Measurements from ENCODE around the gene KCNF1. TPM values are rescaled to one million over a fixed set of nuclear protein-coding genes. Genes with fewer than 3 reads are reported as not detected.
A peak's percentile ranks its signal among the peaks of the same experiment; 100 is the strongest.

Gene KCNF1
- total and polyA plus RNA-seq, 4 donors = 0.06 to 0.83 (median 0.26) TPM

GRCh38 chr2:10934979-10935350 lies 23.2 kb downstream of the KCNF1 start:
- DNase-seq (peak in 2 of 3 donors; percentile 12 to 40), ATAC-seq (ENCODE audit: insufficient read depth, low FRiP score) (no peak)
- Histone ChIP-seq H3K4me3 (no peak overlapping the region), H3K27ac (ENCODE audit: low read depth in 1 of 2, low read length in 1 of 2) (no peak overlapping the region), H3K27me3 (ENCODE audit: control insufficient read depth in 3 of 3, insufficient read depth in 3 of 3, low read length in 2 of 3) (no peaks in the 10 kb centered on the region), H3K9ac (ENCODE audit: insufficient read depth in 1 of 2, low read length in 2 of 2) (no peak overlapping the region), H3K36me3 (ENCODE audit: control insufficient read depth in 4 of 4, insufficient read depth in 4 of 4, low read length in 4 of 4) (no peaks in the 10 kb centered on the region), H3K9me3 (ENCODE audit: control insufficient read depth in 4 of 4, insufficient read depth in 3 of 4, low read length in 3 of 4) (peaks cover 0 to 7% (median 3%) of the 10 kb centered on the region in 4 donors), H3K4me1 (ENCODE audit: control insufficient read depth in 5 of 5, insufficient read depth in 5 of 5, low read length in 5 of 5) (peaks cover 0 to 29% (median 11%) of the 10 kb centered on the region in 5 donors)
- 69 to 74% methylated on average over 15 of the region's 15 CpGs for WGBS, 2 donors
- no peak for TF ChIP-seq CTCF (IDR thresholded peaks at IDR 0.05; ENCODE audit: control extremely low read depth, extremely low read depth)

- 88 to 90% methylated on average over 18 of the region's 18 CpGs for WGBS, 2 donors
- Histone ChIP-seq H3K9me3 (ENCODE audit: control insufficient read depth in 4 of 4, insufficient read depth in 3 of 4, low read length in 3 of 4) (peaks cover 0 to 7% (median 3%) of the 10 kb centered on the region in 4 donors), H3K27ac (ENCODE audit: low read depth in 1 of 2, low read length in 1 of 2) (no peak overlapping the region), H3K4me3 (no peak overlapping the region), H3K9ac (ENCODE audit: insufficient read depth in 1 of 2, low read length in 2 of 2) (no peak overlapping the region), H3K27me3 (ENCODE audit: control insufficient read depth in 3 of 3, insufficient read depth in 3 of 3, low read length in 2 of 3) (no peaks in the 10 kb centered on the region), H3K4me1 (ENCODE audit: control insufficient read depth in 5 of 5, insufficient read depth in 5 of 5, low read length in 5 of 5) (peaks cover 0 to 29% (median 11%) of the 10 kb centered on the region in 5 donors), H3K36me3 (ENCODE audit: control insufficient read depth in 4 of 4, insufficient read depth in 4 of 4, low read length in 4 of 4) (no peaks in the 10 kb centered on the region)
- ATAC-seq (ENCODE audit: insufficient read depth, low FRiP score) (no peak), DNase-seq (no peak)
- TF ChIP-seq CTCF (IDR thresholded peaks at IDR 0.05; ENCODE audit: control extremely low read depth, extremely low read depth) = no peak
Measured at GRCh38 chr2:10935366-10935918, 23.7 kb downstream of the KCNF1 start.

GRCh38 chr2:10935953-10936942 lies 24.5 kb downstream of the KCNF1 start:
- Histone ChIP-seq H3K27ac (ENCODE audit: low read depth in 1 of 2, low read length in 1 of 2) (no peak overlapping the region), H3K9me3 (ENCODE audit: control insufficient read depth in 4 of 4, insufficient read depth in 3 of 4, low read length in 3 of 4) (peaks cover 0 to 7% (median 3%) of the 10 kb centered on the region in 4 donors), H3K36me3 (ENCODE audit: control insufficient read depth in 4 of 4, insufficient read depth in 4 of 4, low read length in 4 of 4) (no peaks in the 10 kb centered on the region), H3K4me1 (ENCODE audit: control insufficient read depth in 5 of 5, insufficient read depth in 5 of 5, low read length in 5 of 5) (peaks cover 0 to 29% (median 11%) of the 10 kb centered on the region in 5 donors), H3K4me3 (no peak overlapping the region), H3K27me3 (ENCODE audit: control insufficient read depth in 3 of 3, insufficient read depth in 3 of 3, low read length in 2 of 3) (no peaks in the 10 kb centered on the region), H3K9ac (ENCODE audit: insufficient read depth in 1 of 2, low read length in 2 of 2) (no peak overlapping the region)
- DNase-seq = peak; percentile 58 to 74 (median 63)
- WGBS, 2 donors = 71 to 82% methylated on average over 17 of the region's 17 CpGs
- peak; percentile 53 for ATAC-seq (ENCODE audit: insufficient read depth, low FRiP score)
- no peak for TF ChIP-seq CTCF (IDR thresholded peaks at IDR 0.05; ENCODE audit: control extremely low read depth, extremely low read depth)

Data from lung (tissue), 12 donors.